ENCODE measurements around the gene CELF1.

Gene CELF1

GRCh38 chr11:47589584-47589976, 36.6 kb upstream of the CELF1 start:
- Histone ChIP-seq H3K4me1 (ENCODE audit: control insufficient read depth in 1 of 2, insufficient read depth in 1 of 2, low read depth in 1 of 2, low read length in 1 of 2) (peaks cover 20 to 29% of the 10 kb centered on the region in 2 experiments), H3K36me3 (peaks cover 7% of the 10 kb centered on the region), H3K27me3 (peaks cover 31% of the 10 kb centered on the region), H3K4me3 (ENCODE audit: low read depth in 1 of 2, low read length in 1 of 2) (no peak overlapping the region), H3K9me3 (no peaks in the 10 kb centered on the region), H3K27ac (no peak overlapping the region)
- no peak for TF ChIP-seq CTCF (IDR thresholded peaks at IDR 0.05)

GRCh38 chr11:47589118-47589517, 36.2 kb upstream of the CELF1 start:
- Histone ChIP-seq H3K9me3 (no peaks in the 10 kb centered on the region), H3K27me3 (peaks cover 26% of the 10 kb centered on the region), H3K4me3 (ENCODE audit: low read depth in 1 of 2, low read length in 1 of 2) (no peak overlapping the region), H3K4me1 (ENCODE audit: control insufficient read depth in 1 of 2, insufficient read depth in 1 of 2, low read depth in 1 of 2, low read length in 1 of 2) (peaks cover 20 to 28% of the 10 kb centered on the region in 2 experiments), H3K36me3 (peaks cover 11% of the 10 kb centered on the region), H3K27ac (no peak overlapping the region)
- TF ChIP-seq CTCF (IDR thresholded peaks at IDR 0.05) = no peak

- peaks cover 13% of the 10 kb centered on the region for H3K27me3 ChIP-seq
- peaks cover 9 to 15% of the 10 kb centered on the region in 2 experiments for H3K4me1 ChIP-seq (ENCODE audit: control insufficient read depth in 1 of 2, insufficient read depth in 1 of 2, low read depth in 1 of 2, low read length in 1 of 2)
- no peak for TF ChIP-seq CTCF (IDR thresholded peaks at IDR 0.05)
- peaks cover 24% of the 10 kb centered on the region for H3K36me3 ChIP-seq
- H3K9me3 ChIP-seq = no peaks in the 10 kb centered on the region
- H3K4me3 ChIP-seq (ENCODE audit: low read depth in 1 of 2, low read length in 1 of 2) = no peak overlapping the region
- H3K27ac ChIP-seq = no peak overlapping the region
These were observed 34.9 kb upstream of the CELF1 start for GRCh38 chr11:47587723-47588326.

- Histone ChIP-seq H3K27me3 (peaks cover 7% of the 10 kb centered on the region), H3K4me3 (ENCODE audit: low read depth in 1 of 2, low read length in 1 of 2) (no peak overlapping the region), H3K4me1 (ENCODE audit: control insufficient read depth in 1 of 2, insufficient read depth in 1 of 2, low read depth in 1 of 2, low read length in 1 of 2) (peaks cover 9 to 15% of the 10 kb centered on the region in 2 experiments), H3K27ac (no peak overlapping the region), H3K36me3 (peaks cover 31% of the 10 kb centered on the region), H3K9me3 (no peaks in the 10 kb centered on the region)
- no peak for TF ChIP-seq CTCF (IDR thresholded peaks at IDR 0.05)
These were observed 34.2 kb upstream of the CELF1 start for GRCh38 chr11:47587039-47587716.

GRCh38 chr11:47586098-47586855, 33.3 kb upstream of the CELF1 start, which contains the start of gene FAM180B:
Gene FAM180B, plus strand, starts transcription at chr11:47586678. Its CDS starts 91 bp downstream, at chr11:47586769.
- peaks cover 5 to 7% of the 10 kb centered on the region in 2 experiments for H3K4me1 ChIP-seq (ENCODE audit: control insufficient read depth in 1 of 2, insufficient read depth in 1 of 2, low read depth in 1 of 2, low read length in 1 of 2)
- no peaks in the 10 kb centered on the region for H3K9me3 ChIP-seq
- H3K27me3 ChIP-seq = no peaks in the 10 kb centered on the region
- H3K4me3 ChIP-seq (ENCODE audit: low read depth in 1 of 2, low read length in 1 of 2) = no peak within 1 kb of the TSS
- no peak for TF ChIP-seq CTCF (IDR thresholded peaks at IDR 0.05)
- H3K27ac ChIP-seq = no peak within 1 kb of the TSS
- peaks cover 40% of the 10 kb centered on the region for H3K36me3 ChIP-seq
